ENCODE measurements around the gene SOX1.

The SOX1 gene

DNA sequence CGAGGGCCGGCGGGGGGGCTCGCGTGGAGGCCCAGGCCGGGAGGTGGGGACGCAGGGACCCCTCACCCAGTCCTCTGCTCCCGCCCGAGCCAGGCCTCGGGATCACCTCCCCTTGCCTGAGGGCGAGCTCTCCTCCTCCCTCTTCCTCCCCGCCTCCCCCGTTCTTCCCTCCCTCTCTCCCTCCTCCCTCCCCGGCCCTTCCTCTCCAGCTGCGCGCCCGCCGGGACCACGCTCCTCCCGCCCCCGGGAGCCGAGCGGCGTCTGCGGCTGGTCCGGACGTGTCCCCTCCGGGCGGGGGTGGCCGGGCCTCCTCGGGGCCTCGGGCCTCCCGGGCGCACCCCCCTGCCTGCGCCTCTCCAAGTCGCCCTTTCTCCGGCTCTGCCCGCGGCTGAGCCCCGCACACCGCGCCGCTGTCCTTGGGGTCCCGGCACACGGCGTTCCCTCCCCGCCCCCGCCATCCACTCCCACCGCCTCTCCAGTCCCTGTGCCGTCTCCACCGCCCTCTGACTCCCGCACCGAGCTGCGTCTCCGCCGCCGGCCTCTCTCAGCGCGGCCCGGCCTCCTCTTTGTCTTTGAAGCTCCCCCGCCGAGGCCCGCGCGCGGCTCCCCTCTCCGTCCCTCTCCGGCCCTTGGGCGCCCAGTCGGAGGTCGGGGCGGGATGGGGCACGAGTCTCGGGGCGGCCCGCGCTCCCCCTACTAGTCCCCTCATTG, 5.7 kb downstream of the SOX1 start:
- no peak for DNase-seq (ENCODE audit: low read depth)

DNA sequence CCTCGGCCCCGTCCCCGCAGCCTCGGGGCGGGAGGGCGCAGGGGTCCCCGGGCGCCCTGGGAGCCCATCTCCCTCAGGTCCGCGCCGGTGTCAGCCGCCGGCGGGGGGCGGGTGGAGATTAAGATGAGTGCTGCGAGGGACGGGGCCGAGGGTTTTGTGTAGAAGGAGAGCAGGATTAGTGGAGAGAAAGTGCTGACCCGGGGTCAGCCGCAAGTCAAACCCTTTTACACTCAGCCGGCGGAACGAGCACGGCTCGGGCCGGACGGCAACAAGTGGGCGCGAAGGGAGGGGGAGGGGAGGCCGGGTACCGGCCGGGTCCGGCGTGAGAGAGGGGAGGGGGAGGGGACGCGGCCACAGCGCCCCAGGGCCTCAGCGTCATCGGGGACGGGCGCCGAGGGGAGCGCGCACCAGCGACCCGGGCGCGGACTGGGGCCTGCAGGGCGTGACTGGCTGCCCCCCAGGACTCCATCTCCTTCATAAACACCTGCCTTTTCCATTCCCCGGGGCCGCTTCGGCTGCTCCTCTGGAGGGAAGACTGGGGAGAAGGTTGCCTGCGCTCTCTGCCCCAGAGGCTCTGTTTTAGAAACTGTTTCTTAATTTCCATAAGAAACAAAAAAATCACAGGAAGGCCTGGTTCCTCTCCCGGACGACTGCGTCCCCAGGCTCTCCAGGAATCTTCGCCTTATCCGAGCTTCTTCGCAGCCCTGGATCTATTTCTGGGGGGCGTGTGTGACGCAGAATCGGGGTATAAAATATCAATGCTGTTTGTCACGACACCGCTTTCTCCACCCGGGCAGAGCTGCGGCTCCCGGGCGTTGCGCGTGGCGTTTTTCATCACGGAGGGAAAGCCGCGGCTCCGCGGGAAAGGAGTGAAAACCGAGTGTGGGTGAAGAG, 6.5 kb downstream of the SOX1 start:
- DNase-seq (ENCODE audit: low read depth) = no peak

DNA sequence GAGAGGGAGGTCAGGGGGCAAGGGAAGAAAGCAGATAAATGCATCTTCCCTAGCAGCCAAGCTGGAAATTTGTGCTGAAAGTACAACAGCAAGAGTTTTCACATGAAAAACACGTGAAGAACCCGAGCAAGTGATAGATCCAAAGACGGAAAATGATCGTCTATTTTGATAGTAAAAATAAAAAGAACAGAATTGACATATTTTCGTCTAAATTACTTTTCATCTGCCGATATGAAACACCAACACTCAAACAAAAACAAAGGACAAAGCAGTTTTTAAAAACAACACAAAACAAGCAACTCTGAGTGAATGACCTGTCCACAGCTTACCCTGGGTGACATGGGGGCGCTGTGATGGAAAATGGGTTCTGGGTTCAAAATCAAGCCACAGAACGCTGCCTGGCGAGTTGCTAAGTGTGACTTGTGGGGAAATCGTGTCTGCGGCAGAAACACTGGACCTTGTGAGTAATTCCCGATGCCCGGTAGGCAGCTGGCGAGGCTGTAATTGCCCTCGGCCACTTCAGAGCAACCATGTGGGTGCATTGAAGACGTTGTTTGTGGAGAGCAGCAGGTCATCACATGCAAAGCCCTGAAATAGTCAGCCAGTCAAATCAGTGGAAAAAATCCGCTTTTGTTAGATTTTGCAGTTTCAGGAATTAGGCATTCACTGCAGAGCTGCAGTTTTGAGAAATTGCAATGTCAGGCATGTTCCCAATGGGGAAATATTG, 7.4 kb downstream of the SOX1 start:
- DNase-seq (ENCODE audit: low read depth) = no peak

DNA sequence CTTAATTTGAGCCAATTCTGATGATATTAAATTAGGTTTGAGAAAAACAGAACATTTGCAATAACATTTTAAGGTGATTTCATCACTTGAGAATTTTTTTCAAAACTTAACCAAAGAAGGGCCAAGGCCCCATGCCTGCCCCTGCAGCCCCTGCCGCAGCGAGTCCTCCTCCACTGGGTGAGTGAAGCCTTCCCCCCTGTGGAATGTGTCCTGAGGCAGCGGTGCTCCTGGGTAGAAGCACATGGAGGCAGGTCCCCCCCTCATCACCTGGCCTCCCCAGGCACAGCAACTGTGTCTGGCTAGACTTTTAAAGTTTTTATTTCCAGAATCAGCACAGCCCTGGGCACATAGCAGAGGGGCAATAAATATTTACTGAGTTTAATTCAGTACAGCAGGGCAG, 10.8 kb downstream of the SOX1 start:
- no peak for DNase-seq (ENCODE audit: low read depth)

DNA sequence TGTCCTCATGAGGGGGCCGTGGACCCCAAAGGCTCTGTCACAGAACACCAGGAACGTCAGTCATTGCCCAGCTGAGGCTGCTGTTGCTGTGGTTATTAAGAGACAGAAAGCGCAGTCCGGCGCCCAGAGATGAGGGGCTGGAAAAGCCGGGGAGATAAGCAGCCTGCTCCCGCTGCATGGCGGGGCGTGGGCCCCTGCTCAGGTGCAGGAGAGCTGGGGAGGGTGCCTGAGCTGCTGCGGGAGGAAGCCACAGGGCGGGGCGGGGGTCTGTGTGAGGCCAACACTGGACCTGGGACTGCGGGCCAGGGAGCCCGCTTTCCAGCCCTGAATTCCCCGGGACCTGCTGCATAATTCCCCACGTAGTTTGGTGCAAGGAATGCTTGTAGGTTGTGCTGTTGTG, 11.3 kb downstream of the SOX1 start:
- no peak for DNase-seq (ENCODE audit: low read depth)

DNA sequence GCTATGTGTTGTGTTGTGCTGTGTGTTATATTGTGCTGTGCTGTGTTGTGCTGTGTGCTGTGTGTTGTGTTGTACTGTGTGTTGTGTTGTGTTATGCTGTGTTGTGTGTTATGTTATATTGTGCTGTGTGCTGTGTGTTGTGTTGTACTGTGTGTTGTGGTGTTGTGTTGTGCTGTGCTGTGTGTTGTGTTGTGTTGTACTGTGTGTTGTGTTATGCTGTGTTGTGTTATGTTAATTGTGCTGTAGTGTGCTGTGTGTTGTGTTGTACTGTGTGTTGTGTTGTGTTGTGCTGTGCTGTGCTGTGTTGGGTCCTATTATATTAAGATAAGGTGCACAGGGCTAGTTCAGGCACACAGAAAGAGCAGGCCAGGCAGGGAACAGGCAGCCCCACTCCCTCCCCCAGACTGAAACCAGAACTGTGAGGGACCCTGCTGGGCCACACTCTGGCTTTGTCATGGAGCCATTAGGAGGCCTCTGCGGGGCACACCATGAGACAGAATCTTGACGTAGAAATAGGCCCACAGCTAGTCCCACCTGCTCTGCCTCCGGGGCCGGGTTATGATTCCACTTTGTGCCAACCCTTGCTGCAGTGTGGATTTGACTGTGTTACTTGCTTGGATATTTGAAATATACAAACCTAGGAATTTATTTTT, 12.1 kb downstream of the SOX1 start:
- no peak for DNase-seq (ENCODE audit: low read depth)

DNA sequence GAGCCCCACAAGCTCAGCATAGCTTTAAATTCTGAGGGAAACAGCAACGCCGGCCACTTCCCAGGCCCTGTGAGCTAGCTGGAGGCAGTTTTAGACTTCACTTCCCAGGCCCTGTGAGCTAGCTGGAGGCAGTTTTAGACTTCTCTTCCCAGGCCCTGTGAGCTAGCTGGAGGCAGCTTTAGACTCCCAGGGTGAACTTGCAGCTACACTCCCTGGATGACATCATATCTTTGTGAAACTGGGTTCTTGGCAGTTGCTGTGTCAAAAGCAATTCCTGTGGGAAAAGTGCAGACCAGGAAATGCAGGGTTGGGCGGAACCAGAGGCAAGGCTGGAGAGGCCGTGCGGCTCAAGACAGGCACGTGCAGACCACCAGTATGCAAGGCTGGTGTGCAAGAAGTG, 12.7 kb downstream of the SOX1 start:
- DNase-seq (ENCODE audit: low read depth) = no peak

DNA sequence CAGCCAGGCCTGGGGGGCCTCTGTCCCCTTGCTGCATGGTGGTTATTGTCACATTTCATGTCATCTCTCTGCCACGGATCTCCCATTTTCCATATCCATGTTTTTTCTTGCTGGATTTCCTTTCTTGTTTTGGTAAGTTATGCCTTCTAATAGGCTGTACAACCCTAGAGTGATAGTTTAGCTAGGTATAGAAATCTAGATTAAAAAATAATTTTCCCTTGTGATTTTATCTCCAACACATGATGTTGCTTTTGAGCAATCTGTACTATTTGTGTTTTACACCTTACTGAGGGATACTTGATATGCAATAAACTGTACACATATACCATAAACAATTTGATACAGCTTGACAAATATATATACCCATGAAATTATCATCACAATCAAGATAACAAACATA, 17.0 kb downstream of the SOX1 start:
- DNase-seq (ENCODE audit: low read depth) = no peak

DNA sequence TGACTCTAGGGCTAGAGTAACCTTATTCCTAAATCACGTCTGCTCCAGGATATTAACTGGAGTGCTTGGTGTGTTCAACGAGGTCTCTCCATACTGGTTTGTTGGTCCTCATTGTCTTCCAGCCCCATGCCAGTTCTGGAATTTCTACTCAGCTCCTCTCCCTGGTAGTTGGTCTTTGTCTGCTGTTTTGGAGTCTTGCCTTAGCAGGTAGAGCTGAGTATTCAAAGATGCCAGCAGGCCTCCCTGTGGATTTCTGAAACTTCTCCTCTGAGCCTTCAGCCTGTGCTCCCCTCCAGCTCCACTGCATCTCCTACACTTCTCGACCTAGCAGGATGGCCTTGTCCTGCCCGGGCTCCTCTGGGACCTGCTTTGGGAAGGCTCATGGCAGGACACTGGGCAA, 25.5 kb downstream of the SOX1 start:
- no peak for DNase-seq (ENCODE audit: low read depth)

DNA sequence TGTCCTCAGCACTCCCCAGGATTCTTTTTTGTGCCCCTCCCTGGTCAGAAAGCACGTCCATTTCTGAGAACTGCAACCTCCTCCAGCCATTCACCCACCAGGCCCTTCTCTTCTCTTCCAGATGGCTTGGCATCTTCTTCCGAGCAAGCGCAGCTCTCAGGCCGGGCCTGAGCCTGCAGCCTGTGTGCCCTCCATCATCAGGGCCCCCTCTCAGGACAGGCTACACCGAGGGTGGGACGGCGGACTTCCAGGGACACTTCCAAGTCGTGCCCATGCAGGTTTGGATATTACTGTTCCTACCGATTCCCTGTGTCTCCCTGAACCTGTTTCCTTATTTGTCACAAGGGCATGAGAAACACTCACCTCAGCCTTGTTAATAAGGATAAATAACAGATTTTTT, 28.4 kb downstream of the SOX1 start:
- DNase-seq (ENCODE audit: low read depth) = no peak

DNA sequence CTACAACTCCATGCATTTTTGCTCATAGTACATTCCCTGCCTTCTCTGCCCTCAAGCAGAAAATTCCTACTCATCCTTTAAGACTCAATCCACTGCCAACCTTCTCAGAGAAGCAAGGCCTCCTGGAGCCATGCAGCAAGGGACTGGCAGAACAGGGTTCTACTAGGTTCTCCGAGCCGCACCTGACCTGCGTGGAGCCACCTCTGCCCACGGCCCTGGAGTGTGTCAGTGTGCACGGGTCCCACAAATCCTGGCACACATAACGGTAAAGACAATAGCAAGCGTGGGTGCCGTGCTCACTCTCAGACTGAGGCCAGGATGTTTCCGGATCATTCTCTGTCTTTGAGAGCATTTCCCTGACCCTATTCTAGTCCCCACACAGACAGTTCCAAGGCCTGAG, 30.0 kb downstream of the SOX1 start:
- DNase-seq (ENCODE audit: low read depth) = no peak

DNA sequence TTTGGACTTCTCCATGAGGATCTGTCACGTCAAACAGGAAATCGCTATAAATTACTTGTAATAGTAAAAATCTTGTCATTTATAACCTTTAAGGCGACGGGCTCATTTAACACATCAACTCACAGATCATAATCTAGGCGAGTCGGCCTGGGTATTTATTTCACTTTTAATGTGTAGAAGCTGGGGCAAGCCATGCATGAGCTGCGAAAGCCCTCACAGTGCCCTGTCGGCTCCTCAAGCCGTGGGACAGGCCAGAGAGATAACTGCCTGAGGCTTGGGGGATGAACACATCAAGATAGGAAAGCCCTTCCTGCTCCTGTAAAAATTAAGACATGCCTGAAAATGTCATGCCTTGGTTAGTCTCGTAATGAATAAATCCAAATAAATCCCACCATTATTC, 30.8 kb downstream of the SOX1 start:
- DNase-seq (ENCODE audit: low read depth) = no peak

DNA sequence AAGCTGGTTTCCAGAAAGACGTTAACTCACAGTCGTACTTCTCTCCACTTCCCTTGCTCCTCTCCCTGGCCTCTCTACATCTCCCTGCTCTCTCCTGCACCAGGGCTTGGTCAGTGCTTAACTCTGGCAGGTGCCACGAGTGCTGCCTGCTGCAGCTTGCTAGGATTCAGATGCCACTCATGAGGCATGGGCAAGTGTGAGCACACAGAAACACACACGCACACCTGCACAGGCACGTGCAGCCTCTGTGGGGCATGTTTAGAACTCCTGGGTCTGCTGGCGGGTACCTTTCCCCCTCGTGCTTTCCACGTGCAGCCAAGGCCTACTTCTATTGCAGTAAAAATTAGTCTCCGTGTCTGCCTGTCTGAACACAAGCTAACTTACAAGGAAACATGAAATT, 31.8 kb downstream of the SOX1 start:
- no peak for DNase-seq (ENCODE audit: low read depth)

DNA sequence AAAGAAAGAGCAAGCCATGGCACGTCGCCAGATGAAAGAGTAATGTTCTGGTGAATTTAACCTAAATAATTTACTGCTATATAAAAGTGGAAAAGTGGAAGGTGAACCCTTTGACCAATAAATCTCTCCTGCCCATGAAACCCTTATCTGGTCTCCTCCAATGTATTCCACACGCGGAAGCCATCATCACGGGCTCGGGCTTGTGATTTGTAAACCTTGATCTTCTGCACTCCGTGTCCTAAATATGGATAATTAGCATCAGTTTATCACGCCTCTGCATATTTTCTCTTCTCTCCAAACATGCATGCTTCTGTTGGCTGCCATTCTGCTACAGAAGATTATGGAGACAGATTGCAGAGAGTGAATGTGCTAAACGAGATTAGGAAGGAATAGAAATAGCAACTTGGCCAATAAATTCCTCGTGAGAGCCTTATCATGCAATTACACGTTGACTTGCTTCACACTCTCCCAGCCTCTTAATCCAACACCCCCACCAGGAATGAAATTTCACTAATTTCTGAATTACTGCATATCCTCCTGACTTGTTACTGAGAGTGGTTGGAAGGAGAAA, 34.5 kb downstream of the SOX1 start:
- DNase-seq (ENCODE audit: low read depth) = no peak

DNA sequence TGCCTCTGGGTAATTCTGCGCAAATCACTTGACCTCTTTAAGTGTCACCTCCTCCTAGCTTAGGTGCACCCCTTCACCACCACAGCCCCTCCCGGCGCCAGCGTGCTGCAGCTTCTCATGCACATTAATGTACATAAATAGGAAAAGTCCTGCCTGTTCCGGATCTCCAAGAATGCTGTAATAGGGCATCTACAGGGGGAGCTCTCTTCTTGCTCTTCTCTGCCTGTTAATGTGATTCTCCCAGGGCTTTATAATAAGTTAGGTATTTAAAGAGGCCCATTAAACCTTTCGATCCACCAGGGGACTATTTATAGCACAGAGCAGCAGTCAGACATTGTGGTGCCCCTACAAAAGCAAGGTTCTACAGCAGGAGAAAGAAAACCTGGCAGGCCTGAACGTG, 35.3 kb downstream of the SOX1 start:
- DNase-seq (ENCODE audit: low read depth) = no peak

DNA sequence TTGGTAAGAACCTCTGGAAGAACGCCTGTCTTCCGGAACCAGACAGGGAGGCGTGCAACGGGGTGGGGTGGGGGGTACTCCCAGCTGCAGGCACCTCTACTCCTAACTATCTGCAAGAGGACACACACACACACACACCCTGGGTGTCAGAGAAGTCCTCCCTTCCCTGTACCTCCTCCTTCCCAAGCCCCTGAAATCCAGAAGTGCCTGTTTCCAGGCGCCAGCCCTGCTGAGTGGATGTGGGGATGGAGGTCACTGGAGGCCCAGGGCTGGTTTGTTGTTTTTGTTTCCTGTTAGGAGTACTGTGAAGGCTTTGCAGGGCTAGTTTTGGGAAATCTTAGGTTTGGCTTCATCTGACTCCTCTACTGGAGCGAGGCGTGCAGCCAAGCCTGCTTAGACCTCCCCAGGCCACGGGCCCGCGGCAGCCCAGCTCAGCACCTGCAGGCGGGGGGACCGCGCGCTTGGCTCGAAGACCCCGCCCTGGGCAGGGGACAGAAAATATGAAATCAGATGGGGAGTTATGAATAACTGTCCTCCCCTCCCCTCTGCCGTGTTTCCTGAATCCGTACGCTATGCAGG, 36.4 kb downstream of the SOX1 start:
- no peak for DNase-seq (ENCODE audit: low read depth)

DNA sequence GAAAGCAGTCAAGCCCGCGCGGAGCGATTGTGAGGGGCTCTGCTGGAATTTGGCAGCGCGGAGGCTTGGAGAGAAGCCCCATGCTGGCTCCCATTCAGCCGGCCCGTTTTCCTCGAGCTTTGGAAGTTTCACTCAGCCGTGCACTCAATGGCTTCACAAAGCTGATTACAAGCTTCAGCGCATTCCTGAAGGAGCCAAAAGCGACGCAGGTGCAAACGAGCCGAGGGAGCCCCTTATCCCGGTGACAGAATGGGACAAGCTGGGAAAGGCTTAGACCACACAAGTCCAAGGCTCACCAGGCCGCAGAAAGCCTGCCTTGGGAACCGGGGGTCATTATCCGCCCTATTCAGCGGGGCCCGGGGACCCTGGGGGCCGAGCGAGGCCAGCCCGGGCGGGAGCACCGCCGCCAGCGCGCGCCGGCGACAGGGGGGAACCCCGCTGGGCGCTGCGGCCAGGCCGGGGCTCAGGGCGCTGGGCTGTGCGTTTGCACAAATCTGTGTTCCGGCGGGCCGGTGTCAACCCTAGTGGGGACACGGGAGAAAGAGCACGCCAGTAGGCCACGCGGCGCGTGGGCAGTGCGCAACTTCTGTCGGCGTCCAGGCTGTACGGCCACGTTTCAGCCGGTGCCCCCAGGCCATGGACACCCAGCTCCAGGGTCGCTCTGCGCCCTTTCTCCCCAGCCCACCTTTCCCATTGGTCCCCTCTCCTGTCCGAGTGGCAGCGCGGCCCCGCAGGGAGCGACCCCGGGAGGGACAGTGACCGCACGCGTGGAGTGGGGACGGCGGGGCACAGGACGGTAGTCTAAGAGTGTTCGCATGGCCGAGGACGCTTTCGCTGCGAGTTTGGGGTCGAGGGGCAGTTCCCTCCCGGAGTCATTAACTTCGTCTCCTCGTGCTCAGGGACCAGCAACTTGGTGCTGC, 37.3 kb downstream of the SOX1 start:
- DNase-seq (ENCODE audit: low read depth) = no peak

DNA sequence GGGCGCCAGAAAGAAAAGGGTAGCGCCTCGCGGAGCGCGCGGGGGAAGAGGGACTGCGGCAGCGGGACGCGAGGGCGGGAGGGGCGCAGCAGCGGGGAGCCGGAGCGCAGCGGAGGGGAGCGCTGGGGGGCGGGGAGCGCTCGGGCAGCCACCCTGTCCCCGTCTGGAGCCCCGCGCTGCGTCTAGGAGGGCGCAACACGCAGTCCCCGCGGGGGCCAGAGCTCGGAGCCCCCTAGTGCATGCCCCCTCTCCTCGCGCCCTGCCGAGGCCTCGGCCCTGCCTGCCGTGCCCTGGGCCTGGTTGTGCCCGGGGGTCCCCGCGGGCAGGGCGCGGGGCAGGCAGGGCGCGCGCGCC, 37.9 kb downstream of the SOX1 start:
- DNase-seq (ENCODE audit: low read depth) = no peak

DNA sequence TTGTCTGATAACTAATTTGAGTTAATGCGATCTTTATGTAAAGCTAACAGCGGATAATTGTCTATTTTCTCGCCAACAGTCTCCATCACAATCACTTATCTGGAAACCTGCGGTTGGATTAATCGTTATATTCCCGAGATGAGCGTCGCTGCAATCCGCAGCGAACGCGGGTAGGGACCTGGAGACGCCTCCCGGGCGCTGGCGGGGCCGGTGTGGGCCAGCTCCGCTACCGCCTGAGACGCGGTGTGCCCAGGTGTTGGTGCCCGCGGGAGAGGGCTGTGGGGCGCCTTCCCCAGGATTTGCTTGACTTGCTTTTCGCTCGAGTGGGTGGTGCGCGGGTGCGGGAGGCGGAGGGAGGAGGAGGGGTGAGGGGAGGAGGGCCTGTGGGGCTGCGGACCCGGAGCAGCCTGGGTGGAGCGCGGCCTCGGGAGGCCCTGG, 38.3 kb downstream of the SOX1 start:
- no peak for DNase-seq (ENCODE audit: low read depth)

DNA sequence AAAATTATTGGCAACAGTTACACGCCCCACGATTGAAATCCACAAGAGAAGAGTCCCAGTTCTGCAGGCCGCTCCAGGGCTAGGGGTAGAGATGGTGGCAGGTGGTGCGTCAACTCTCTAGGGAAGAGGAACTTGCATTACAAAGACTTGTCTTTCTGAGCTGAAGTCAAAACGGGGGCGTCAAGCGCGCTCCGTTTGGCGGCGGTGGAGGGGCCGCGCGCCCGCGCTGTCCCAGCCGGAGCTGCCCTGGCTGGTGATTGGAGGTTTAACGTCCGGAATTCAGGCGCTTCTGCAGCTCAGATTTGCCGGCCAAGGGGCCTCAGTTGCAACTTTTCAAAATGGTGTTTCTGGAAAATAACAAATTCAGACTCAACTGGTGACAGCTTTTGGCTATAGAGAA, 38.9 kb downstream of the SOX1 start:
- no peak for DNase-seq (ENCODE audit: low read depth)
